Ascending aorta (tissue), 2 donors: ENCODE measurements around the gene SLC16A12. TPM values are rescaled to one million over a fixed set of nuclear protein-coding genes. Genes with fewer than 3 reads are reported as not detected.

Source experiments
- DNase-seq, 2 donors: peaks; one replicate each; pipeline ENCODE4 v3.0.0-alpha.2; 2019; ENCODE audit warnings: low spot score in 2 of 2
- H3K27ac ChIP-seq, 2 donors: fragments of 200-600 bp; sonication (generic); one replicate each; pipeline ENCODE4 v1.5.1; 2016 to 2017; ENCODE audit warnings: mild to moderate bottlenecking in 1 of 2
- H3K27me3 ChIP-seq: fragments of 200-600 bp; sonication (generic); one replicate; pipeline ENCODE4 v1.5.1; 2017
- H3K36me3 ChIP-seq, 2 donors: fragments of 200-600 bp; sonication (generic); one replicate each; pipeline ENCODE4 v1.5.1; 2016
- H3K4me1 ChIP-seq, 2 donors: fragments of 200-600 bp; sonication (generic); one replicate each; pipeline ENCODE4 v1.5.1; 2016 to 2017; ENCODE audit warnings: mild to moderate bottlenecking in 1 of 2
- H3K4me3 ChIP-seq, 2 donors: fragments of 200-600 bp; sonication (generic); one replicate each; pipeline ENCODE4 v1.5.1; 2016 to 2017; ENCODE audit warnings: mild to moderate bottlenecking in 1 of 2
- H3K9me3 ChIP-seq, 2 donors: fragments of 200-600 bp; sonication (generic); one replicate each; pipeline ENCODE4 v1.5.1; 2016
- intact Hi-C: fragments of 100-400 bp; cut with DNase I; formaldehyde crosslinking; loops from one replicate; pipeline ENCODE4 v1.15.1; 2023
- total RNA-seq: library from RNA; depleted of rRNA; stranded (reverse); fragments of >200 nt; gene quantifications from one replicate; pipeline ENCODE4 v1.1.0, GENCODE V29; 2016
- TF ChIP-seq, protein P1 (sequence below), 3 experiments: fragments of 200-600 bp in 2 of 3; fragments of 450-650 bp in 1 of 3; sonication (generic) in 2 of 3; IDR thresholded peaks; one replicate each; pipeline ENCODE4 v1.5.1; 2016 to 2019; ENCODE audit warnings: antibody characterized with exemption in 3 of 3, mild to moderate bottlenecking in 1 of 3, moderate library complexity in 1 of 3

Gene SLC16A12
- total RNA-seq, 1 donor from 2014 or later: not detected

DNA sequence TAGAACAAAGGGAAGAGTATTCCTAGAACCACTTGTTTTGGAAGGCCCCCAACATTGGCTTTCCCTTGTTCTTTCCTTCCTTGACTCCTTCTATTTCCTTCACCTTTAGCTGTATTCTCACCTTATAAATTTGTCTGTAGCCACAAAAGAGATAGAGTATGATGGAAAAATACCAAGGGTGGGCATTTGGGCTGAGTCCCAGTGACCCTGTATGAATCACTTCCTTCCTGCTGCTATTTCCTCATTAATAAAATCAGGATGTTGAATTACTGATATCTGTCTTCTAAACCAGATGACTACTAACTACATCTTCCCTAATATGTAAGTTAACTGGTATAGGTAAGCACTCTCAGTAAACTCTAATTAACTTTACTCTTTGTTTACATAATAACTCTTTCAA lies 65.9 kb downstream of the SLC16A12 start:
- H3K27me3 ChIP-seq: no peaks in the 10 kb centered on the region
- H3K27ac ChIP-seq: no peak overlapping the region
- DNase-seq: no peak
- H3K4me3 ChIP-seq: no peak overlapping the region
- intact Hi-C loops: no loop called here
- no peaks in the 10 kb centered on the region for H3K9me3 ChIP-seq
- H3K4me1 ChIP-seq: no peaks in the 10 kb centered on the region
- TF ChIP-seq, protein P1, sequence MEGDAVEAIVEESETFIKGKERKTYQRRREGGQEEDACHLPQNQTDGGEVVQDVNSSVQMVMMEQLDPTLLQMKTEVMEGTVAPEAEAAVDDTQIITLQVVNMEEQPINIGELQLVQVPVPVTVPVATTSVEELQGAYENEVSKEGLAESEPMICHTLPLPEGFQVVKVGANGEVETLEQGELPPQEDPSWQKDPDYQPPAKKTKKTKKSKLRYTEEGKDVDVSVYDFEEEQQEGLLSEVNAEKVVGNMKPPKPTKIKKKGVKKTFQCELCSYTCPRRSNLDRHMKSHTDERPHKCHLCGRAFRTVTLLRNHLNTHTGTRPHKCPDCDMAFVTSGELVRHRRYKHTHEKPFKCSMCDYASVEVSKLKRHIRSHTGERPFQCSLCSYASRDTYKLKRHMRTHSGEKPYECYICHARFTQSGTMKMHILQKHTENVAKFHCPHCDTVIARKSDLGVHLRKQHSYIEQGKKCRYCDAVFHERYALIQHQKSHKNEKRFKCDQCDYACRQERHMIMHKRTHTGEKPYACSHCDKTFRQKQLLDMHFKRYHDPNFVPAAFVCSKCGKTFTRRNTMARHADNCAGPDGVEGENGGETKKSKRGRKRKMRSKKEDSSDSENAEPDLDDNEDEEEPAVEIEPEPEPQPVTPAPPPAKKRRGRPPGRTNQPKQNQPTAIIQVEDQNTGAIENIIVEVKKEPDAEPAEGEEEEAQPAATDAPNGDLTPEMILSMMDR (IDR thresholded peaks at IDR 0.05): no peak
- H3K36me3 ChIP-seq: no peaks in the 10 kb centered on the region

DNA sequence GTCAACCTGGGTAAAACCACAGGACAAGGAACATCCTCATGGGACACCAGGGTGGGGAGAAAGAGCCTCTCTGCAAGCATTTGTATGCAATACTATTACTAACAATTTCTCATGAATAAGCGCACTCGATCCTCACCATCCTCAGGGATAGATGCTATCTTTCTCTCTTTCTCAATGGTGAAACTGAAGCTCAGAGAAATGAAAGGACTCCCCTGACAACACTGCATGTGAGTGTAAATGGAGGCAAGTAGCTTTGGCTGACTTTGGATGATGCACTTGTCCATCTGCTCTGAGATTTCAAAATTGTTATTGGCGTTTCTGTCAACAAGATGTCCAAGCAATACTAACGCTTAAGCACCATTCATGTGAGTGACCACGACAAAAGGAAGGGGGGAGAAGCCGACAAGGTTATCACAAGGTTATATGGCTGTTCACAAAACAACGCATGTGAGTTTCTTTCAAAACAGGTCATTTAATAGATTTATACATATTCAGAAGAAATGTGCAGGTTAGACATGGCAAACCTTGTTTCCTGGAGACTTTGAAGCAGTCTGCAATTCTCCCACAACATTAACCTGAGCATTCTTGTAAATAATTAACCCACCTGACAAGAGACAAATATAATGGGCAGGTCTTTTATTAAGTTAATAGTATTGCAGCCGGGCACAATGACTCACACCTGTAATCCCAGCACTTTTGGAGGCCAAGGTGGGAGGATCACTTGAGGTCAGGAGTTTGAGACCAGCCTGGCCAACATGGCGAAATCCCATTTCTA lies 67.0 kb downstream of the SLC16A12 start:
- H3K27ac ChIP-seq: no peak overlapping the region
- DNase-seq: no peak
- H3K36me3 ChIP-seq: no peaks in the 10 kb centered on the region
- intact Hi-C loops: no loop called here
- H3K27me3 ChIP-seq: no peaks in the 10 kb centered on the region
- no peaks in the 10 kb centered on the region for H3K9me3 ChIP-seq
- no peak overlapping the region for H3K4me3 ChIP-seq
- no peaks in the 10 kb centered on the region for H3K4me1 ChIP-seq
- TF ChIP-seq, protein P1 (IDR thresholded peaks at IDR 0.05): no peak

DNA sequence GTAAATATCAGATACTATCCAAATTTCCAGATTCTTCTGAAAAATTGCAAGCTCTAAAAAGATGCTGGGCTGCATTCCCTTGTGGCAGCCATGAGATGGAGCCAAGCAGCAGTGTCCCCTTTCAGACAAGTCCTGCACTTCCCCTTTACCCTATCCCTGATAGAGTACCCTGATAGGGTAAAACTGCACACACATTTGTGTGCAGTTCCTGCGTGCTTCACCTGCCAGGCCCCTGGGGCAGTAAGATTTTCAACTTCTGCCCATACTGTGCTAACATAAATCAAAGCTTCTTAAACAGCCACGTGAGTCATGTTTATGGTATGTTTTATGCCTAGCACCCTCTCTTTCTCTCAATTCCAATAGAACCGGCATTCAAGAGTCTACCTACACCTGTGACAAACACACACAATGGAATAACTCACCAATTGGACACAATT lies 68.8 kb downstream of the SLC16A12 start:
- intact Hi-C loops: no loop called here
- Histone ChIP-seq H3K27ac (no peak overlapping the region), H3K4me3 (no peak overlapping the region), H3K27me3 (no peaks in the 10 kb centered on the region), H3K9me3 (no peaks in the 10 kb centered on the region), H3K4me1 (no peaks in the 10 kb centered on the region), H3K36me3 (no peaks in the 10 kb centered on the region)
- TF ChIP-seq, protein P1 (IDR thresholded peaks at IDR 0.05): no peak
- no peak for DNase-seq

DNA sequence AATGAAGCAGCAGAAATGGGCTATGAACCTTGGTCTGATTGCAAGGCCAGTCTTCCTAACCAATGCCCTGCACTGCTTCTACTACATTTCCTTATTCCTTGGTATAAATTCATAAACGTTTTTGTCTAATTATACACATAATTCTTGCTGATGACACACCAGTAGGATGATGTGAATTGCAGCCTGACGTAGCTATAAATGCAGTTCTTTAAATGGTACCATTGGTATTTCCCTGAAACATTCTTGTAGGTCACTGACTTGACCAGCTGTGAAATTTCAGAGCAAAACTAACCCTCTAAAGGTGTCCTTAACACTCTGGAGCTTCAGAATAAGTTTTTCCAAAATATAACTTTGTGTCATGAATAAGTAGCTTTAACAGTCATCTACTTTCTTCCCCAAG lies 70.2 kb downstream of the SLC16A12 start:
- H3K36me3 ChIP-seq: no peaks in the 10 kb centered on the region
- intact Hi-C loops: no loop called here
- TF ChIP-seq, protein P1 (IDR thresholded peaks at IDR 0.05): no peak
- H3K4me1 ChIP-seq: no peaks in the 10 kb centered on the region
- H3K27me3 ChIP-seq: no peaks in the 10 kb centered on the region
- DNase-seq: no peak
- H3K27ac ChIP-seq: no peak overlapping the region
- no peaks in the 10 kb centered on the region for H3K9me3 ChIP-seq
- no peak overlapping the region for H3K4me3 ChIP-seq

DNA sequence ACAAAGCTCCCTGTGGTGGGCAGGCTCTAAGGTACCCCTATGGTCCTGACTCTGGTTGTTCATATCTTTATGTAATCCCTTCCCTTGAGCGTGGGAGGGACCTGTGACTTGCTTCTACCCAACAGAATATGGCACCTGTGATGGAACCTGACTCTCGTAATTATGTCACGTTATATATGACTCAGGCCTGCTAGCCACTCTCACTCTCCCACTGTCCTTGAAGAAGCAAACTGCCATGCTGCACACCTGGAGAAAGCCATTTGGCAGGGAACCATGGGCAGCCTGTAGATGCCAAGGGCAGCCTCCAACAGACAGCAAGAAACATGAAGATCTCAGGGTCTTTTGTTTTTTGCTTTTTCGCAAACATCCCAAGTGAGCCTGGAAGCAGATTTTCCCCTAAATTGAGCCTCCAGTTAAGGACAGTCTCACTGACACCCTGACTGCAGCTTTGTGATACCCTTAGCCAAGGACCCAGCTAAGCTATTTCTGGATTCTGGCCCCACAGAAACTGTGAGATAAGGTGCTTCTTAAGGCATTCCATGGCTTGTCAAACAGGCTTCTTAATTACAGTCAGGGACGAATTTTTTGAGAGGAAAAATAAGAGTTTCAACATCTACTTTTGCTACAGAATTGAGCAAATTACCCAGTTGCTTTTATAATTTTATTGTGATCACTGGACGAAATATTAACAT lies 71.4 kb downstream of the SLC16A12 start:
- H3K27me3 ChIP-seq: no peaks in the 10 kb centered on the region
- TF ChIP-seq, protein P1 (IDR thresholded peaks at IDR 0.05): no peak
- intact Hi-C loops: no loop called here
- H3K27ac ChIP-seq: no peak overlapping the region
- DNase-seq: no peak
- H3K36me3 ChIP-seq: no peaks in the 10 kb centered on the region
- no peak overlapping the region for H3K4me3 ChIP-seq
- H3K9me3 ChIP-seq: no peaks in the 10 kb centered on the region
- no peaks in the 10 kb centered on the region for H3K4me1 ChIP-seq
